GM18505 (cell line): ENCODE measurements around the gene NEK5.
A peak's percentile ranks its signal among the peaks of the same experiment; 100 is the strongest.

Experiments used
- ATAC-seq: cut with Tn5 transposase; IDR thresholded peaks from one replicate; pipeline ENCODE4 v1.9.1; 2021; ENCODE audit not compliant: unreplicated experiment
- POLR2A ChIP-seq: IDR thresholded peaks from 4 replicates; pipeline ENCODE4 v1.6.1; 2011; ENCODE audit warnings: borderline replicate concordance; ENCODE audit not compliant: insufficient read depth, insufficient read length; ENCODE audit errors: extremely low read depth

The NEK5 gene

GRCh38 chr13:52004511-52005170, 124.2 kb downstream of the NEK5 start:
- no peak for TF ChIP-seq POLR2A
- ATAC-seq, result no peak

- TF ChIP-seq POLR2A, result no peak
- no peak for ATAC-seq
These were observed 125.3 kb downstream of the NEK5 start for GRCh38 chr13:52003541-52003940.

DNA sequence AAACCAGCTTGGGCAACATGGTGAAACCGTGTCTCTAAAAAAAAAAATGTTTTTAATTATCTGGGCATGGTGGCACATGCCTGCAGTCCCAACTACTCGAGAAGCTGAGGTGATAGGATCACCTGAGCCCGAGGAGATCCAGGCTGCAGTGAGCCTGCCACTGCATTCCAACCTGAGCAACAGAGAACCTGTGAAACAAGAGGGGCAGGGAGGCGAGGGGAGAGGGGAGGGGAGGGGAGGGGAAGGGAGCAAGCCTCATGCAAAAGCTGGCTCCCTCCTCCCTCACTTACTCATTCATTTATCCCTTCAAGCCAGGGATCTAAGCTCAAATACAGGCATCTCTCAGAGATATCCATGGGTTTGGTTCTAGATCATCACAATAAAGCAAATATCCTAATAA, 126.5 kb downstream of the NEK5 start:
- no peak for TF ChIP-seq POLR2A
- no peak for ATAC-seq

GRCh38 chr13:52001120-52001731, 127.6 kb downstream of the NEK5 start:
- no peak for TF ChIP-seq POLR2A
- ATAC-seq, result peak; percentile 77

- no peak for ATAC-seq
These were observed 129.0 kb downstream of the NEK5 start for GRCh38 chr13:51999921-52000320.

DNA sequence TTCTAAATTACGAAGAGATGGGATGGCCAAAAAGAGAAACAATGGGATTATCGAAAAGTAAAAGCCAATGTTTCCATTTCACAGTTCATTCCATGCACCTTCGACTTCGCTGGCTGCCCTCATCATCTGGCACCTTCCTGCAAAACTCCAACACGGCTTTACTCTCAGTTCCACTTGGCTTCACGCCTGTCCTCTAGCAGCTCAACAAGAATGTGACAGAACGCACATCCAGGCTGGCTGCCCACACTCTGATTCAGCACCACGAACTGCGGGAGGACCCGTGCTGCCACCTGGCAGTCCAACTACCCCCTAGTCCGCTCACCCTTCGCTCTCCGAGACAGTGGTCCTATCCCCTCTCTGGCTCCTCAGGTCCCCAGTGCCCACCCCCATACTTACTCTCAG, 129.4 kb downstream of the NEK5 start:
- ATAC-seq, result no peak
- no peak for TF ChIP-seq POLR2A

More at GRCh38 chr13:51999921-52000320, 129.0 kb downstream of the NEK5 start:
- no peak for TF ChIP-seq POLR2A

GRCh38 chr13:51998723-51999509, 130.0 kb downstream of the NEK5 start:
- ATAC-seq, result no peak
- TF ChIP-seq POLR2A, result no peak

- ATAC-seq, result no peak
- no peak for TF ChIP-seq POLR2A
These were observed 131.1 kb downstream of the NEK5 start for GRCh38 chr13:51997641-51998330.

- TF ChIP-seq POLR2A, result no peak
- ATAC-seq, result no peak
These were observed 131.7 kb downstream of the NEK5 start for GRCh38 chr13:51997186-51997585.

- no peak for TF ChIP-seq POLR2A
- no peak for ATAC-seq
These were observed 132.2 kb downstream of the NEK5 start for GRCh38 chr13:51996641-51997040.

DNA sequence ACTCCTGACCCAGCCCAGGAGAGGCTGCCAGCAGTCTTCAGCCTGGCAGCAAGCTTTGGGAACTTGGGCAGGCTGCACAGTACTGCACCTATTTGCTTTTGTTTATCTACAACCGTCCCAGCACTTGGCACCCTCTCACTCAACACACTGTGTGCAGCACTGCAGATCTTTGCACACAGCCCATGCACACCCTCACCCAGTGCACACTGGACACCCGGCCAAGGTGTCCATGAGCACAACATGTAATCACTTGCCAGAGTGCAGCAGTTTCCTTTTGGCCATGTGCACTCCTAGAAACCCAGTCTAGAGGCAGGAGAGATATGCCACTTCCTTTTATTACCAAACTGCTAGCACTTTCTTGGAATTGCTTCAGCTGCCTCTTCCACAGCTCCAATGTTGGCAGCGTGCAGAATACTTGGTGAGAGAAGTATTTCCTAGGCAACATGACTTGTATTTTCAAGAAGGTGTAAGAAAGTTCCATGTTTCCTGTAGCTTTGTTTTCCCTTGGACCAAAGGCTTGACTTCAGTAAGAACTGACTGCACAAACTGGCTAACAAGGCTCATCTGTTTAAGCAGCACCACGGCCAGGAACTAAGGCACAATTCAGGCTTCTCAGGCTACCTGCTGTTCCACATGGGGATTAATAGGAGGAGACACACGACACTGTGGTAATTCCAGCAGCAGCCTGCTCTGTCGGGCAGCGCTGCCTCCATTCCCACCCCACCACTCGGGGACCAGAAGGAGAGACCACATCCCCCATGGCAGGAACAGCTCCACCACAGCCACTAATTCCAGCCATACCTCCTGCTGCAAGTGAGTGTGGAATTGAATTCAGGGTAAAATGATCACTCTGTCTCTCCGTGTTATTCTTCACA, 133.0 kb downstream of the NEK5 start:
- TF ChIP-seq POLR2A, result no peak
- ATAC-seq, result no peak

DNA sequence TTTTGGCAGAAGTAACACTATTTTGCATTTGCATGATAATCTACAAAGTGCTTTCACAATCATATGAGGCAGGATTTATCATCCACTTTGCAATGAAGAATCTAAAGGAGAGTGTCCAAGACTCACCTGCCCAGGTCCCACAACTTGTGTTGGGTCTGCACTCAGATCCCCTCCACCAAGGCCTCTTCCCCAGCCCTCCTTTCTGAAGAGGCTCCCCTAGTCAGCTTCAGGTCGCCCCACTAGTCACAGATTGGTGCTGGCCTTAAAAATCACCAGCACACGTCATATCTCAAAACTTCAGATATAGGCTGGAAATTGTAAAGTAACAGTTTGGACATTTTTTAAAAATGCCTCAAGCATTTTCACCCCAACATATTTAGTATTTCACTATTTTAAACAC, 135.2 kb downstream of the NEK5 start:
- no peak for TF ChIP-seq POLR2A
- ATAC-seq, result no peak
